Keratinocyte (primary cell): ENCODE measurements around the gene NIPAL4. TPM values are rescaled to one million over a fixed set of nuclear protein-coding genes. Genes with fewer than 3 reads are reported as not detected.

Source experiments
- DNase-seq: peaks from one replicate; pipeline ENCODE4 v3.0.0-alpha.2; 2011; ENCODE audit warnings: low read depth, missing footprints, low spot score
- FAIRE-seq: peaks from 2 replicates; lab custom pipeline; 2011; peaks lifted over from hg19 to GRCh38; lab: Jason Lieb, UNC
- H2AFZ ChIP-seq: 2 replicates; pipeline ENCODE4 v1.6.0; 2012; ENCODE audit warnings: low read length, control low read depth, inconsistent platforms; ENCODE audit not compliant: control insufficient read depth
- H3K27ac ChIP-seq: 2 replicates; pipeline ENCODE4 v1.5.1; 2011; ENCODE audit warnings: low read length; ENCODE audit not compliant: control insufficient read depth, insufficient read depth
- H3K27me3 ChIP-seq: 3 replicates; pipeline ENCODE4 v1.6.0; 2011; ENCODE audit warnings: low read length; ENCODE audit not compliant: control insufficient read depth, insufficient read depth; ENCODE audit errors: extremely low read depth
- H3K36me3 ChIP-seq, 2 experiments: 2 replicates in 1 of 2; 3 replicates in 1 of 2; pipeline ENCODE4 v1.5.1; 2011; ENCODE audit warnings: low read length in 2 of 2, mild to moderate bottlenecking in 1 of 2; ENCODE audit not compliant: control insufficient read depth in 2 of 2, insufficient read depth in 2 of 2; ENCODE audit errors: extremely low read depth in 1 of 2
- H3K4me1 ChIP-seq: 3 replicates; pipeline ENCODE4 v1.5.1; 2011; ENCODE audit warnings: low read length; ENCODE audit not compliant: control insufficient read depth, insufficient read depth; ENCODE audit errors: extremely low read depth
- H3K4me2 ChIP-seq: 3 replicates; pipeline ENCODE4 v1.6.0; 2011; ENCODE audit warnings: low read depth, low read length; ENCODE audit not compliant: control insufficient read depth, insufficient read depth; ENCODE audit errors: extremely low read depth
- H3K4me3 ChIP-seq, 3 experiments: fragments of 200-600 bp in 1 of 3; sonication (generic) in 1 of 3; 2 replicates in 2 of 3; 3 replicates in 1 of 3; pipeline ENCODE4 v1.5.1; 2011 to 2016; ENCODE audit warnings: low read length in 3 of 3, mild to moderate bottlenecking in 3 of 3, control low read depth in 2 of 3, inconsistent platforms in 1 of 3, low read depth in 1 of 3, mixed read lengths in 1 of 3, mixed run types in 1 of 3, moderate library complexity in 1 of 3; ENCODE audit not compliant: control insufficient read depth in 2 of 3, insufficient read depth in 2 of 3; ENCODE audit errors: extremely low read depth in 1 of 3
- H3K79me2 ChIP-seq: 2 replicates; pipeline ENCODE4 v1.6.0; 2012; ENCODE audit warnings: low read length; ENCODE audit not compliant: control insufficient read depth, insufficient read depth
- H3K9ac ChIP-seq: 3 replicates; pipeline ENCODE4 v1.6.0; 2011; ENCODE audit warnings: low read length; ENCODE audit not compliant: control insufficient read depth, insufficient read depth; ENCODE audit errors: extremely low read depth
- H3K9me1 ChIP-seq: 3 replicates; pipeline ENCODE4 v1.6.0; 2011; ENCODE audit warnings: low read length; ENCODE audit not compliant: control insufficient read depth, insufficient read depth; ENCODE audit errors: extremely low read depth
- H3K9me3 ChIP-seq: 2 replicates; pipeline ENCODE4 v1.5.1; 2012; ENCODE audit warnings: low read depth, low read length; ENCODE audit not compliant: control insufficient read depth
- H4K20me1 ChIP-seq: 3 replicates; pipeline ENCODE4 v1.6.0; 2011; ENCODE audit warnings: low read length; ENCODE audit not compliant: control insufficient read depth, insufficient read depth; ENCODE audit errors: extremely low read depth
- EZH2 ChIP-seq: IDR thresholded peaks from one replicate; pipeline ENCODE4 v1.6.1; 2012; ENCODE audit warnings: inconsistent platforms, mild to moderate bottlenecking, low read length, moderate library complexity
- dilution Hi-C: fragments of 300-500 bp; cut with MboI; formaldehyde crosslinking; loops from one replicate; pipeline ENCODE4 v1.7.0; 2020; ENCODE audit warnings: low sequenced_read_pairs; ENCODE audit not compliant: extremely low pct_ligation_motif_present
- polyA plus RNA-seq, 5 experiments: library from polyadenylated mRNA; depleted of rRNA in 3 of 5; stranded (reverse) in 3 of 5; stranded (forward) in 1 of 5; unstranded in 1 of 5; fragments of >200 nt; gene quantifications; 1 replicate in 1 of 5; 2 replicates in 3 of 5; 3 replicates in 1 of 5; pipeline versions ENCODE4 v1.2.1 to v1.2.3, GENCODE V29; 2011 to 2012; ENCODE audit warnings: missing spikeins in 2 of 5, low read depth in 1 of 5, low replicate concordance in 1 of 5
- TF ChIP-seq, protein P1 (sequence below), 3 experiments: IDR thresholded peaks in 1 of 3; conservative IDR thresholded peaks in 1 of 3; optimal IDR thresholded peaks in 1 of 3; 2 replicates in 2 of 3; 3 replicates in 1 of 3; pipeline versions ENCODE3 to v1.5.1; 2011; ENCODE audit warnings: low read length in 3 of 3, mild to moderate bottlenecking in 3 of 3, moderate library complexity in 2 of 3, control low read depth in 1 of 3, inconsistent platforms in 1 of 3; ENCODE audit not compliant: insufficient read depth in 2 of 3; ENCODE audit errors: extremely low read depth in 1 of 3

The NIPAL4 gene
- polyA plus RNA-seq, 1 donor (not counting 4 experiments of a cell fraction or from before 2014, with no cell fraction given), result 10.3 TPM

DNA sequence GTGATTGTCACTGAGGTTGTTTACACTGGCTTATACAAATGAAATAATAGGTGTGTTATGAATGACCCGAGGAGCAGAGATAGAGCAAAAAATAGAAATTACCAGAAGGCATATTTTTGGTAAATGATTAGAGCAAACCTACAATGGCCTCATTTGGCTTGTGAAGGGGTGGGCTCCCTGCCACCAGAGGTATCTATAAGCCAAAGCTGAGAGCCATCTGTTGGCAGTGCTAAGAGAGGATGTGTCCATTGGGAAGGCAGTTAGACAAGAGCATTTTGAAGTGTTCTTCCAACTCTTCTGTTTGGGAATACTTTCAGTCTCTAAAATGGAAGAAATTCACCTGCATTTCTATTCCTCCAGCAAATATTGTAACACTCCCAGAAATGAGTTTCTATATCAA, 10.6 kb downstream of the NIPAL4 start:
- no peak overlapping the region for H3K27ac ChIP-seq
- peaks cover 13 to 55% of the 10 kb centered on the region in 2 experiments for H3K36me3 ChIP-seq
- H3K9me3 ChIP-seq, result no peaks in the 10 kb centered on the region
- H3K9me1 ChIP-seq, result no peaks in the 10 kb centered on the region
- no peak overlapping the region for H3K4me2 ChIP-seq
- no peaks in the 10 kb centered on the region for H3K79me2 ChIP-seq
- DNase-seq (no peak), FAIRE-seq (no peak)
- no peak overlapping the region for H3K4me3 ChIP-seq
- H2AFZ ChIP-seq, result no peak overlapping the region
- H4K20me1 ChIP-seq, result no peaks in the 10 kb centered on the region
- TF ChIP-seq, protein P1, sequence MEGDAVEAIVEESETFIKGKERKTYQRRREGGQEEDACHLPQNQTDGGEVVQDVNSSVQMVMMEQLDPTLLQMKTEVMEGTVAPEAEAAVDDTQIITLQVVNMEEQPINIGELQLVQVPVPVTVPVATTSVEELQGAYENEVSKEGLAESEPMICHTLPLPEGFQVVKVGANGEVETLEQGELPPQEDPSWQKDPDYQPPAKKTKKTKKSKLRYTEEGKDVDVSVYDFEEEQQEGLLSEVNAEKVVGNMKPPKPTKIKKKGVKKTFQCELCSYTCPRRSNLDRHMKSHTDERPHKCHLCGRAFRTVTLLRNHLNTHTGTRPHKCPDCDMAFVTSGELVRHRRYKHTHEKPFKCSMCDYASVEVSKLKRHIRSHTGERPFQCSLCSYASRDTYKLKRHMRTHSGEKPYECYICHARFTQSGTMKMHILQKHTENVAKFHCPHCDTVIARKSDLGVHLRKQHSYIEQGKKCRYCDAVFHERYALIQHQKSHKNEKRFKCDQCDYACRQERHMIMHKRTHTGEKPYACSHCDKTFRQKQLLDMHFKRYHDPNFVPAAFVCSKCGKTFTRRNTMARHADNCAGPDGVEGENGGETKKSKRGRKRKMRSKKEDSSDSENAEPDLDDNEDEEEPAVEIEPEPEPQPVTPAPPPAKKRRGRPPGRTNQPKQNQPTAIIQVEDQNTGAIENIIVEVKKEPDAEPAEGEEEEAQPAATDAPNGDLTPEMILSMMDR (optimal IDR thresholded peaks at IDR 0.05 in 1 of 3, IDR thresholded peaks at IDR 0.05 in 1 of 3, conservative IDR thresholded peaks at IDR 0.05 in 1 of 3; ENCODE audit: extremely low read depth in 1 of 3, insufficient read depth in 2 of 3, low read length in 3 of 3), result no peak
- no peak for TF ChIP-seq EZH2
- dilution Hi-C loops, result no loop called here
- no peaks in the 10 kb centered on the region for H3K27me3 ChIP-seq
- no peak overlapping the region for H3K9ac ChIP-seq
- no peaks in the 10 kb centered on the region for H3K4me1 ChIP-seq

DNA sequence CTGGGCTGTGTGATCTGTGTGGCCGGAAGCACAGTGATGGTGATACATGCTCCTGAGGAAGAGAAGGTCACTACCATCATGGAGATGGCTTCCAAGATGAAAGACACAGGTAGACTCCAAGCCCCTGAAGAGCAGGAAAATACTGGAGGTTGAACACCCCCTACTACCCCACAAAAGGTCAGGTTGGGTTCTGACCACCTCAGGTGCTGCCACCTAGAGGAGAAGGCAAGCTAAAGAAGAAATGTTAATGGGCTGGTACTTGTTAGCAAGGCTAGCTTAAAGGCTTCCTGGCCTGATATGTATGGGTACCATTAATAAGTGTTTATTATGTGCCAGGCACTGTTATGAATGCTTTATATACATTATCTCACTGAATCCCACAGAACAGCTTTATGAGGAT, 11.7 kb downstream of the NIPAL4 start:
- no peaks in the 10 kb centered on the region for H3K27me3 ChIP-seq
- no peak overlapping the region for H2AFZ ChIP-seq
- no peak for TF ChIP-seq EZH2
- TF ChIP-seq, protein P1 (optimal IDR thresholded peaks at IDR 0.05 in 1 of 3, IDR thresholded peaks at IDR 0.05 in 1 of 3, conservative IDR thresholded peaks at IDR 0.05 in 1 of 3; ENCODE audit: extremely low read depth in 1 of 3, insufficient read depth in 2 of 3, low read length in 3 of 3), result peak; percentile 68 to 74 (median 69)
- peaks cover 13 to 50% of the 10 kb centered on the region in 2 experiments for H3K36me3 ChIP-seq
- no peak overlapping the region for H3K4me3 ChIP-seq
- H3K9ac ChIP-seq, result no peak overlapping the region
- H3K9me3 ChIP-seq, result no peaks in the 10 kb centered on the region
- H3K4me2 ChIP-seq, result no peak overlapping the region
- no peak overlapping the region for H3K27ac ChIP-seq
- DNase-seq, result no peak
- H3K79me2 ChIP-seq, result no peaks in the 10 kb centered on the region
- H4K20me1 ChIP-seq, result no peaks in the 10 kb centered on the region
- no peaks in the 10 kb centered on the region for H3K9me1 ChIP-seq
- H3K4me1 ChIP-seq, result no peaks in the 10 kb centered on the region
- FAIRE-seq, result peak; percentile 84
- dilution Hi-C loops, result no loop called here
